LNCAP (cell line): ENCODE results near the gene GSDME.

Experiments
- TF ChIP-seq, protein P1 (sequence below): fragments of 450-650 bp; IDR thresholded peaks from 2 replicates; pipeline ENCODE4 v1.5.1; 2017; ENCODE audit warnings: mild to moderate bottlenecking

The GSDME gene

DNA sequence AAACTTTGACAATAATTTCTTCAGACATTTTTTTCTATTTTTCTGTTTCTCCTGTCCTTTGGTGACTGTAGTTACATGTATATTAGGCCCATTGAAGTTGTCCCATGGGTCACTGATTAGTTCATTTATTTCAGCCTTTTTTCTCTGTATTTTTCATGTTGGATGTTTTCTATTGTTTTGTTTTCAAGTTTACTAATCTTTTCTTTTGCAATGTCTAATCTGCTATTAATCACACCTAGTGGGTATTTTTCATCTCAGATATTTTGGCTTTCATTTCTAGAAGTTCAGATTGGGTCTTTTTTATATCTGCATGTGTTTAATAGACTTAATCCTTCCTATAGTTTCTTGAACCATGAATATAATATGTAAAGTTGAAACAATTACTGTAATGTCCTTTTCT is 99.3 kb downstream of the GSDME start:
- TF ChIP-seq, protein P1, sequence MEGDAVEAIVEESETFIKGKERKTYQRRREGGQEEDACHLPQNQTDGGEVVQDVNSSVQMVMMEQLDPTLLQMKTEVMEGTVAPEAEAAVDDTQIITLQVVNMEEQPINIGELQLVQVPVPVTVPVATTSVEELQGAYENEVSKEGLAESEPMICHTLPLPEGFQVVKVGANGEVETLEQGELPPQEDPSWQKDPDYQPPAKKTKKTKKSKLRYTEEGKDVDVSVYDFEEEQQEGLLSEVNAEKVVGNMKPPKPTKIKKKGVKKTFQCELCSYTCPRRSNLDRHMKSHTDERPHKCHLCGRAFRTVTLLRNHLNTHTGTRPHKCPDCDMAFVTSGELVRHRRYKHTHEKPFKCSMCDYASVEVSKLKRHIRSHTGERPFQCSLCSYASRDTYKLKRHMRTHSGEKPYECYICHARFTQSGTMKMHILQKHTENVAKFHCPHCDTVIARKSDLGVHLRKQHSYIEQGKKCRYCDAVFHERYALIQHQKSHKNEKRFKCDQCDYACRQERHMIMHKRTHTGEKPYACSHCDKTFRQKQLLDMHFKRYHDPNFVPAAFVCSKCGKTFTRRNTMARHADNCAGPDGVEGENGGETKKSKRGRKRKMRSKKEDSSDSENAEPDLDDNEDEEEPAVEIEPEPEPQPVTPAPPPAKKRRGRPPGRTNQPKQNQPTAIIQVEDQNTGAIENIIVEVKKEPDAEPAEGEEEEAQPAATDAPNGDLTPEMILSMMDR = no peak

GRCh38 chr7:24656608-24657007 is 100.7 kb downstream of the GSDME start:
- TF ChIP-seq, protein P1 = no peak

GRCh38 chr7:24654305-24654704 is 103.0 kb downstream of the GSDME start:
- TF ChIP-seq, protein P1 = no peak

GRCh38 chr7:24653316-24654085 is 103.8 kb downstream of the GSDME start:
- TF ChIP-seq, protein P1 = no peak

- TF ChIP-seq, protein P1 = no peak
These were observed 104.9 kb downstream of the GSDME start for GRCh38 chr7:24652251-24652939.
